ENCODE results near the gene BCAR1.
"Not testable (repeated sequence)": the region's sequence is repeated elsewhere in the genome, so short reads cannot be mapped to it uniquely, and the experiment has no call there.

Gene BCAR1

GRCh38 chr16:75271441-75272096 is 20.1 kb upstream of the BCAR1 start:
- no peak for DNase-seq (ENCODE audit: low read depth in 2 of 2)

DNA sequence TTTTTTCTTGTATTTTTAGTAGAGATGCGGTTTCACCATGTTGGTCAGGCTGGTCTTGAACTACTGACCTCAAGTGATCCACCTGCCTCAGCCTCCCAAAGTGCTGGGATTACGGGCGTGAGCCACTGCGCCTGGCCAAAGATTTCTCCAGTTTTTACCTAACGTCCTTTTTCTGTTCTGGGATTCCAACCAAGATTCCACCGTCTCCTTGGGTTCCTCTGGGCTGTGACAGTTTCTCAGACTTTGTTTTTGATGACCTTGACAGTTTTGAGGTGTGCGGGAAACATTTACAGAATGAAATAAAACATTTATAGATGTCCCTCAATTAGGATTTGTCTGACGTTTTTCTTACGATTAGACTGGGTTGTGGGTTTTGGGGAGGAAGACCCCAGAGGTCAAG is 17.9 kb upstream of the BCAR1 start:
- DNase-seq (ENCODE audit: low read depth in 2 of 2) = not testable (repeated sequence)

- DNase-seq (ENCODE audit: low read depth in 2 of 2) = no peak
These were observed 16.3 kb upstream of the BCAR1 start for GRCh38 chr16:75267631-75268264.

- DNase-seq (ENCODE audit: low read depth in 2 of 2) = no peak
These were observed 15.6 kb upstream of the BCAR1 start for GRCh38 chr16:75266738-75267630.

DNA sequence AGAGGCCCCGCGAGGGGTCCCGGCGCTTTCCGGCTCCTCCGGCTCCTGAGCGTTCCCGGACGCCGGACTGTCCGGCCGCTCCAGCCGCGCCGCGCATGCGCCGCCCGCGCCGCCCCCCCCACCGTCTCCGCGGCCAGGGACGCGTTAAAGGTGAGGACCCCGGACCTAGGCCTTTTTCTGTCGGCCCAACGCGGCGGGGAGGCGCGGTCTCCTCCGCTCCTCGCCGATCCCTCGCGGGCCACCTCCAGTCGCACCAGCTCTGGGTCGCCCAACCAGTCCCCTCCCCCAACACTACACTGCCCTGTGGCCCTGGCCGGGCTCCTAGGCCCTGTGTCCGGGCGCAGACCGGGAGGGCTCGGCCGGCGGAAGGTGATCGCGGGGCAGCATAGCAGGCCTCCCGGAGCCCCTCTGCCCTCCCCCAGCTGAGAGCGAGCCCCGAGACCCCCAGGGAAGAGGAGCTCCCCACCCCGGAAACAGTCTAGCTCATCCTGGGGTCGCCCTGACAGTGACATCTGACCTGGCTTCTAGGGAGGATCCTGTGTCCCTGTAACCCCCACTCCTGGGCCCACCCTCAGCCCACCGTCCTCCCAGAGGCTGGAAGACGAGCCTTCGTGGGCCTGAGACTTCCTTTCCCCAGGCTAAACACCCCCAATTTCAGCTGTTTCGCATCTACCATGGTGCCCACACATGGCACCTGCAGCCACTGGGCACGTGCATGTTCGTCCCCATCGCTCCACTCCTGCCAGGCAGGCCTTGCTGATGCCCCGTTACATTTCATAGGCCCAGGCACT is 14.7 kb upstream of the BCAR1 start:
- DNase-seq (ENCODE audit: low read depth in 2 of 2) = no peak

DNA sequence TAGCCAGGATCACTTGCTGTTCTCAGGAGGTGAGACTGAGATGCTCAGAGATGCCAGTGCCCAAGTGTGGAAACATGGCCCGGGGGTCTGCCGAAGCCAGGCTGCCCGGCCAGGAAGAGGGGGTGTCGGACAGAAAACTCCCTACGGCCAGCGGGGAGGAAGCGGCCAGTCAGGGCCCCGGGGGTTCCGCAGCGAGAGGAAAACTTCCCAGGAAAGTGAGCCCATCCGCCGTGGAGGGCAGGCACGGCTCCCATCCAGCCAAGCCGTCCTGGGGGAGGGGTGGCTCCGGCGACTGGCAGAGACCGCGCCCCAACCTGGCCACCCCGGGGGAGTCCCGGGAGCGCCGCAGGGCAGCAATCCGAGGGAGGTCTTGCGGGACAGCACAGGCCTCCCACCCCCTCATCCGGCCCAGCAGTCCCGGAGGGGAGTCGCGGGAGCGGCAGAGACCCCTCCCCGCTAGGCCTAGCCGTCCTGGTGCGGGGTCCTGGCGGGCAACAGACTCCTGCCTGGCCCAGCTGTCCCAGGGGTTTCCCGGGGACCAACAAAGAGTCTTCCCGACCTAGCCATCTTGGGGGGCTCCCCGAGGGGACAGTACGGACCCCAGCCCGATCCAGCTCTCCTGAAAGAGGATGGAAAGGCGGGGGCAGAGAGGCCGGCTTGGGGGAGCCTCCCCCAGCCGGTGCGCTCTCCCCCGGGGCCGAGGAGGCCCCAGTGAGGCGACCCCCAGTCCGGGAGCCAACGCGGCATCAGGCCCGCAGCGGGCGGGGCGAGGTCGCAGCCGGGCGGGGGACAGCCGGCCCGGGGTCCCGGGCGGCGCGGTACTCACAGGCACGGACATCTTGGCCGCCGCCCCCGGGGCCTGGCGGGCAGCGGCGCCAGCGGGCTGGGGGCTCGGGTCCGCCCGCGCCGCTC is 13.8 kb upstream of the BCAR1 start:
- DNase-seq (ENCODE audit: low read depth in 2 of 2) = no peak

GRCh38 chr16:75264457-75264998 is 13.1 kb upstream of the BCAR1 start:
- no peak for DNase-seq (ENCODE audit: low read depth in 2 of 2)

GRCh38 chr16:75263963-75264445 is 12.6 kb upstream of the BCAR1 start:
- no peak for DNase-seq (ENCODE audit: low read depth in 2 of 2)

DNA sequence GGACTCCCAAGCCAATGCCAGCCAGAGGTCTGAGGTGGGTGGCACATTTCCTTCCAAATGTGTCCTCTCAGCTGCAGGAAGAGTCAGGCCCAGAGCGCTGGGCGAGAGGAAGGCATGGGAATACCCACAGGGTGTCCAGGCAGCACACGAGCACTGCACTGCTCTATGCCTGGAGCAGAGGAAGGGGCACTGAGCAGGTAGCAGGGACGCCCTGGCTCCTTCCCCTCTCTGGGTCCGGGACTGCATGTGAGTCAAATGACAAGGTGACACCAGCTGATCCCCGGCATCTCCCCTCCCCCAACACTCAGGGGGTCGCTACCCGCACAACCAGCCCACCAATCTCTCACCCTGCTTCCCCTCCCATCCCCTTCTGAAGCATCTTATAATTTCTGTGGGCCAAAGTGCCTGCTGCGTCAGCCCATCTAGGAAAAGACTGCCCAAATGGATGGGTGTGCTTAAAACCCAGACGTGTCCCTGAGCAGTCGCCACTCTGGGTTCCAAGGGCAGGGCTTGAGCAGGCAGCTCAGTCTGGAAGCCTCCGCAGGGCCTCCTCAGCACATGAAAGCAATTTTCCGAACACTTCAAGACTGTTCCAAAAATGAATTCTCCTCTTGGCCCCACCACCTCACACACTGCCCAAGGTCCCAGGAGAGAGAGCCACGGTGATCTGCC is 12.0 kb upstream of the BCAR1 start:
- no peak for DNase-seq (ENCODE audit: low read depth in 2 of 2)

DNA sequence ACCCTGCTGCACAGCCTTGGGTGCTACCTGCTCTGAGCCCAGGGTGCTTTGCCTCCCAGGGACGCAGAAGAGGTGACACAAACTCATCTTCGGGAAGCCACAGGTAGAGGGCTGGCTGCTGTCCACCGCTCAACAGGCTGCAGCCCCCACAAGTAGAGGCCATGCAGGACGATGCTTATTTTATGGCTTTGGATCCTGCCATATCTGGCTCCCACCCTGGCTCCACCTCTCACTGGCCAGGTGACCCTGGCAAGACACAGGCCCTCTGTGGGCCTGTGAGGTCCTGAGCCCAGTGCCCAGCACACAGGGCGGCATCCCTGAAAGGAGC is 11.3 kb upstream of the BCAR1 start:
- no peak for DNase-seq (ENCODE audit: low read depth in 2 of 2)

- DNase-seq (ENCODE audit: low read depth in 2 of 2) = no peak
These were observed 10.8 kb upstream of the BCAR1 start for GRCh38 chr16:75262104-75262799.

DNA sequence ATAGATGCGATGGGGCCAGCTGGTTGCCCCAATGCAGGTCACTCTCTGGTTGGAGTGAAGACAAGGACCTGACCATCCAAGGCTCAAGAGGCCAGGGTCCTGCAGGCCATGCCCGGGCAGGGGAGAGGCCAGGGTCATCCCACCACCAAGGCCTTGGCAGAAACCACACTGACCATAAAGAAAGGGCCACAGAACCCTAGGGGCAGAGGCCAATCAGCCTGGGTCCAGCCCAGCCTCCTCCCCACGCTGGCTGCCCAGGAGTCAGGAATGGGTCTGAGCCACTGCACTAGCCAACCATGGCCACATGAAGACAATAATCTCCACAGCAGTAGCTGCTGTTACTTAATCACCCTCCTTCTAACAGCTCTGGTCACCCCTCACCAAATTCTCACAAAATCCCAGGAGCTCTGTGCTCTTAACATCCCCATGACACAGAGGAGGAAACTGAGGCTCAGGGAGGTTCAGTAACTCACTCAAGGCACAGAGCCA is 10.2 kb upstream of the BCAR1 start:
- DNase-seq (ENCODE audit: low read depth in 2 of 2) = no peak

DNA sequence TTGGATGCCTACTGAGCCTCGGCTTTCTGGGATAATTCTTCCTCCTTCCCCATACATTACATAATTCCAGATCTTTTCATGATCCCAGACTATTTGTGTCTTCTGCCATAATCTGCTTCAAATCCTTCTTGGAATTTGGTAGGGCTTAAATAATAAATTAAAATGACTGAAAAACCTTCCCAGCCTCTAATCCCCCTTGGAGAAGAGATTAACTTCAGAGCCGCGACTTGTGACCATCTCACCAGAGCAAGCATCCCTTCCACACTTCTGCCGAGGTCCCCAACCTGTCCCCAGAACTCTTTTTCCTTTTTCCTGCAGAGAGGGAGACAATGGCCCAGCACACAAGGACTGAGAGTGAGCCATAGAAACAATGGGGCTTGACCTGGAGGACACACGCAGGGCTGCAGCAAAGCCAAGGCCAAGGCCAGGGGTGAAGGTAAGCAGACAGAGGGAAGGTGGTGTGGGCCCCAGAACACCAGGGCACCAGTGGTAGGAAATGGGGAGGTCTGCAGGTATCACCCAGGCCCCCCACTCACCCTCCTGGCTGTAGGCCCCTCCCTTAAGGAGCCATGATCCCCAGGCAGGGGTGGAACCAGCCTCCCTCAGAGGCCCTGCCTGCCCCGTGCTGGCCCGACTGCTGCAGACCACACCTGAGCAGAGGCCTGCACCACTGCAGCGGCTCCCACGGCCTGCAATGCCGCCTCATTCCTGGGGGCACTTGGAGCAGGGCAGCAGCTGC is 9.6 kb upstream of the BCAR1 start:
- DNase-seq (ENCODE audit: low read depth in 2 of 2) = no peak

DNA sequence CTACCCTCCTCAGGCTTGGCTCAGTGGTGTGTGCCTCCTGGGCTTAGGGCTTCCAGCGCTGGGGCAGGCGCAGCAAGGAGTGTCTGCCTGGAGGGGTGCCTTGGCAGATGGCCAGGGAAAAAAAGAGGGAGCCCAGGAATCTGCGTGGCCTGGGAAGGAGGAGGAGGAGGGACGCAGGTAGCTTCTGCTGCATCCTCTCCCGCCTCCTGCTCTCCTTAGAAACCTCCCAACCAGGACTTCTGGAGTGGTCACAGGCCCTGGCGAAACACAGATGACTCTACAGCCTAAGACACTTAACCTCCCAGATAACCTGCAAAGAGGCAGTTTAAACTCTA is 7.3 kb upstream of the BCAR1 start:
- no peak for DNase-seq (ENCODE audit: low read depth in 2 of 2)

DNA sequence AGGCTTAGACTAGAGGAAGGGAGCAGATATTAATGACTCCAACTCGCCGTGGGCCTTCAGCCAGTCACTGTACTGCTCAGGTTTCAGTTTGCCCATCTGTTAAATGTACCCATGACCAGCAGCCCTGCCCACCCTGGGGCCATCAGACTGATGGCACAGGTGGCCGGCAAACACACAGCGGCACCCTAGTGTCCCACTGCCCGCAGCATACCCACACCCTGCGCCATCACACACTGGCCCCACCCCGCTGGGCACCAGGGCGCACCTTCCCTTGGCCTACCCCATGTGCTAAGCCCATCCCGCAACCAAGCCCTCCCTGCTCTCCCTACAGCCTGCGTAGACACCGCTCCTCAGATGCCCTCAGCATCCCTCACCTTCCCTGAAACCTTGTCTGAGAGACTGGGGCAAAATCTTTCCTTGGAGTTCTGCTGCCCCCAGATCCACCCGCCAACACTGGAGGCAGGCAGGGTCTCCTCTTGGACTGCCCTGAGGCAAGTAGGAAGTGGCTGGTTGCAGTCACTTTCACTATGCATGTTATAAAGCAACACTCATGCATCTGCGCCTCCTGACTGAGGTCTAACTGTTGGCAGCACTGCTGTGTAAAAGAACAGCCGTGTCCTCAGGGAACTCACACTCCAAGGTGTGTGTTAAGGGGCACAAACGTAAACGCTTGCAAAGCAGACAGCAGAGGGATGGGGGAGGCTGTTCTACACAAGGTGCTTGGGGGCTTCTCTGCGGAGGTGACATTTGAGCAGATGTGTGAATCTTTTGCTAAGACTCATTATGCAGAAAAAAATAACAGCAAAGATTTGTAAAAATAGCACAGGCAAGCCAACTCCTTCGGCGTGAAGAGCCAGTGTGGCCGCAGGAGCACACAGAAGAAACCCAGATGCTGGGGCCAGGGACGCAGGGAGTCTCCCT is 6.7 kb upstream of the BCAR1 start:
- no peak for DNase-seq (ENCODE audit: low read depth in 2 of 2)

GRCh38 chr16:75256696-75257343 is 5.4 kb upstream of the BCAR1 start:
- DNase-seq (ENCODE audit: low read depth in 2 of 2) = no peak

GRCh38 chr16:75256059-75256571 is 4.7 kb upstream of the BCAR1 start:
- no peak for DNase-seq (ENCODE audit: low read depth in 2 of 2)
